ENCODE results near the gene B3GAT3.
"Not testable (repeated sequence)": the region's sequence is repeated elsewhere in the genome, so short reads cannot be mapped to it uniquely, and the experiment has no call there.

Gene B3GAT3
- 25.3 to 39.0 reads per million in 2 donors for total RNA-seq

DNA sequence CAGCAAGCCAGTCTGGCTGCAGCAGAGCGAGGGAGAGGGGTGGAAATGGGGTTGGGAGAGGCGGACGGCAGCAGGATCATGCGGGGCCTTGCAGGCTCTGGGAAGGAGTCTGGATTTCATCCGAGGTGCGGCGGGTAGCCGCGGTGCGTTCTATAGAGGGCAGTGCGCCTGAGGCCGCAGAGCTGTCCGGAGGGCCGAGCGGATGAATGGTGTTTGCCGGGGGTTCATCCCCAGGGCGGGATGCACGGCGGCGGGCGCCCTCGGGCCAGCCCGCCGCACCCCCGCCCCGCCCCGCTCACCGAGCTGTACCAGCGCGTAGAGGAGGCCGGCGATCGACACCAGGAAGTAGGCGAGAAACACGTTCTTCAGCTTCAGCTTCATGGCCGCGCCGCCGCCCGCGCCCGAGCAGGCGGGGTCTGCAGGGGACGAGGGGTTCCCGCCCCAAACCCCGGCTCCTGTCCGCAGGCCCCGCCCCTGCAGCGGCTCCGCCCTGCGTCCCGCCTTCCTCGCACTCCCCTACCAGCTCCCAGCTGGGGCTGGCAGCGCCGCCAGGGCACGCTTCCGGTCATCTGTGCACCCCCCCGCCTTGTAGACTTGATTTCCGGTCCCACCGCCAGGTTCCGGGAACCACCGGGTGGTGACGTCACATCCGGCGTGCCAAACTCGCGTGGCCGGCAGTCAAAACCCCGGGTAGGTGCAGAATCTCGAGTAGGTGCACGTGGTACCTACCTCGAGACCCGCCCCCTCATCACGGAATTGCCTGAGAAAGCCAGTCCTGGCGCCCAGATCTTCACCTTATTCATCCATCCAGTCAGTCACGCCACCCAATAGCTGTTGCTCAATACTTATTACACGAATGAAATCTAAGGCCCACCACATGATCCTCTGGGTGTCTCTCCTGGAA lies at the start of gene B3GAT3:
Gene B3GAT3, minus strand, starts transcription at position 420 of the 904 bp plus-strand sequence. Its CDS starts 39 bp downstream, at position 381.
- DNase-seq = peak; percentile 89 to 98 (median 97)

DNA sequence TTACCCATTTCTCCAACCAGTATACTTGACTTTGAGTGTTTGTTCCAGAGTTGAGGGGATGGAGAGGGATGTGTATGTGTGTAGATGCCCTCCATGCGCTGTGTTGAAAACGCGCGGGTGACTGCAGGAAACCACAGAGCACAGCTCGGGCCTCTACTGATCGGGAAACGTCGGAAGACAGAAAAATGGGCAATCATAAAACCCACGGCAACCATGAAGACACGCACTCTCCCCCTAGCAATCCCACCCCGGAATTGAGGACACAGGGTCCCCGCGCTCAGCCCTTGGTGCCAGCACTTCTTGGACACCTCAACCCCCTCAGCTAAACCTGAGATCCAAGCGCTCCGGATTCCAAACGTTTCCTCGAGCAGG lies 49.4 kb upstream of the B3GAT3 start:
- DNase-seq = peak in 3 of 5 experiments; percentile 27 to 71 (median 50)

DNA sequence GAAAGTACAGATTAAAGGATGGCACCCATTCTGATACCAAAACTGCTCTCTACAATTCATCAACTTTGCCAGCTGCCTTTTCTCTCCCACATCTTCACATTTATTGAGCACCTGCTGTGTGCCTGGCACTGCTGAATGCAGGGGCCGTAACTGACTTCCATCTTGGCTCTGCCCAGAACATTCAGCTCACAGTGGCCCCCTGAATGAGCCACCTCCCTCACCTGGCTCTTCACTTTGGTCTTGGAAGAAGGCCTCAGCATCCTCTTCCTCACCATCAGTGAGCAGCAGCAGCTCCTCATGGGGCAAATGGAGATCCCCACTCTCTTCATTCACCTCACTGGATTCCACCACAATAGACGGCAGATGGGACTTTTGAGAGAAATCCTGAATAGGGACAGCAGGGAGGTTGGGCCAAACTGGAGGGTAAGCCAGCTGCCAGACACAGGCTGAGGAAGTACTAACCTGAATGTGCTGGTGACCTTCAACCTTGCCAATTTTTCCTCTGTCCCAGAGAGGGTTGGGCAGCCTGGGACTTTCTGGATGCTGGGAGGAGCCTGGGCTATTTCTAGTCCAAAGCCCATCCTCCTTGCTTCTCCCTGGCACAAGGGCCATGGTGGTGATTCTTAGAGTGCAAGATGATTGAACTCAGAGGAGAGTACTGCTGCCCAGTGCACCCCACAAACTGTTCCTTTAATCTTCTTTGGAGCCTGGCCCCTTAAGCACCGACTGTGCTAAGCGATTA lies 47.8 kb upstream of the B3GAT3 start:
- DNase-seq = no peak

DNA sequence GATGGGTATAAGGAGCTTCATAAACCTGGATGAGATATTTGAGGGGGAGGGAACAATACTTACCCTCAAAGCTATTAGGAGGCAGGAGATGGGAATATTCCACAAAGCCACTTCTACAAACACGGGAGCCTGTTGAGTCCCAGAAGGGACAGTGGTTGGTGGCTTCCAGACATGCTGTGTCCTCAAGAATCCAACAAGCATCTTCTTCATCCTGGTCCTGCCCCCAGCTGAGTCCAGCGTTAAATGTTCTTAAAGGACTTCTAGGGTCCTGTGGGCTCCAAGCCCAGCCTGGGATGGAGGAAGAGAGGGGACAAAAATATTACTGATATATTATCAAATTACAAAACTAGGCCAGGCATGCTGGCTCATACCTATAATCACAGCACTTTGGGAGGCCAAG lies 45.7 kb upstream of the B3GAT3 start:
- DNase-seq = no peak

DNA sequence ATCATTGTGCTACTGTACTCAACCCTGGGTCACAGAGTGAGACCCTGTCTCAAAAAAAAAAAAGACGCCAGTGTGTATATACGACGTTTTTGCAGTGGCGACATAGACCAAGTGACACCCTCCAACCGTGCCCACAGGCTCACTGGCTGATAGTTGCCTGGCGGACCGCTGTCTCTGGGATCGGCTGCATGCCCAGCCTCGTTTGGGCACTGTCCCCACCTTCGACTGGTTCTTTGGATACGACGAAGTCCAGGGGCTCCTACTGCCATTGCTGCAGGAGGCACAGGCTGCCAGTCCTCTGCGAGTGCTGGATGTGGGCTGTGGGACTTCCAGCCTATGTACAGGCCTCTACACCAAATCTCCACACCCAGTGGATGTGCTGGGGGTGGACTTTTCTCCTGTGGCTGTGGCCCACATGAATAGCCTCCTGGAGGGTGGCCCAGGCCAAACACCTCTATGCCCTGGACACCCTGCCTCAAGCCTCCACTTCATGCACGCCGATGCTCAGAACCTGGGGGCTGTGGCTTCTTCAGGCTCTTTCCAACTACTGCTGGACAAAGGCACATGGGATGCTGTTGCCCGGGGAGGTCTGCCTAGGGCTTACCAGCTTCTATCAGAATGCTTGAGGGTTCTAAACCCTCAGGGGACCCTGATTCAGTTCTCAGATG lies 44.6 kb upstream of the B3GAT3 start:
- DNase-seq = peak in 1 of 5 experiments; percentile 37

DNA sequence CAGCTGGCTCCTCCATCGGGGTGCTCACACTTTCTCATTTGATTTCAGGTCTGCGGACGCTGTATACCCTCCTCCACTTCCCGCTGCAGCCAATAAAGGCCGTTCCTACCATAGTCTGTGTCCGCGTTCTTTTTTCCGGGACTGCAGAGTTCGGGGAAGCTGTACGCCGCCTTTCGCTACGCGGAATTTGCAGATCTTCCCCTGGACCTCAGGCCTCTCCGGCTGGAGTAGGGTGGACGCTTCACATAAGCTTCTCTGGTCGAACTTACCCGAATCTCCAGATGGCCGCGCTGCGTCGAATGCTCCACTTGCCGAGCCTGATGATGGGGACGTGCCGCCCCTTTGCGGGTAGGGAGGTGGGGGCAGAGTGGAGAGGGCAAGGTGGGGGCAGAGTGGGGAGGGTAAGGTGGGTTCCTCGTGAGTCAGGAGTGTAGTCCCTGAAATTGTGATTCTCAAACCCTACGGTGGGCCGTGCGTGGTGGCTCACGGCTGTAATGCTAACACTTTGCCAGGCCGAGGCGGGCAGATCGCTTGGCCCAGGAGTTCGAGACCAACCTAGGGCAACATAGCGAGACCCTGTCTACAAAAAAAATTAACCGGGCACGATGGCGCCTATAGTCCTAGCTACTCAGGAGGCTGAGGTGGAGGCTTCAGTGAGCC lies 43.9 kb upstream of the B3GAT3 start:
- peak; percentile 21 to 78 (median 54) for DNase-seq

DNA sequence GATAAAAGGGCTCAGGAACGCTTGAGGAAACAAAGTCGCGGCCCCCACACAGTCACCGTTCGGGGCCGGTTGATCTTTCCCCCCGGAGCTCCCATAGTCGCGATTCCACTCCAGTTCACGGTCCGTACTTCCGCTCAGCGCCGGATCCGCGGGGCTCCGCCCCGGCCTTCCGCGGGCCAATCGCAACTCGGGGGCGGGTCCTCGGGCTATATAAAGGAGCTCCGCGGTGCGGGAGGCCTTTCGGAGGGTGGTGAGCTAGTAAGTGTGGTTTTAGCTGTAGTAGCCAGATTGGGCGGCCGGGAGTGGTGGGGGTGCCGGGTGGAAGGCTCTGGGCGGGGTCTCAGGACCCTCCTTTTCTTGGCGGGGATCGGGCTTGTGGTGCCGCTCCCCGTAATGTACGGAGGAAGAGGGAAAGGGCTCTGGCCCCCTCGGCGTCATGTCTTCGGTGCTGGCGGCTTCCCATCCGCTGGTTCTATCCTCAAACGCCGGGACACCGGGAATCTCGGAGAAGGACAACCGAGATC lies 43.4 kb upstream of the B3GAT3 start, which contains the start of the genes C11orf98 and CSKMT:
Gene C11orf98, minus strand, starts transcription at position 136 of the 524 bp plus-strand sequence. Its CDS starts 41 bp downstream, at position 95.
Gene CSKMT, plus strand, starts transcription at position 238 of the 524 bp plus-strand sequence. CDS start 568 bp downstream, outside the sequence.
- DNase-seq = peak; percentile 88 to 94 (median 93)

DNA sequence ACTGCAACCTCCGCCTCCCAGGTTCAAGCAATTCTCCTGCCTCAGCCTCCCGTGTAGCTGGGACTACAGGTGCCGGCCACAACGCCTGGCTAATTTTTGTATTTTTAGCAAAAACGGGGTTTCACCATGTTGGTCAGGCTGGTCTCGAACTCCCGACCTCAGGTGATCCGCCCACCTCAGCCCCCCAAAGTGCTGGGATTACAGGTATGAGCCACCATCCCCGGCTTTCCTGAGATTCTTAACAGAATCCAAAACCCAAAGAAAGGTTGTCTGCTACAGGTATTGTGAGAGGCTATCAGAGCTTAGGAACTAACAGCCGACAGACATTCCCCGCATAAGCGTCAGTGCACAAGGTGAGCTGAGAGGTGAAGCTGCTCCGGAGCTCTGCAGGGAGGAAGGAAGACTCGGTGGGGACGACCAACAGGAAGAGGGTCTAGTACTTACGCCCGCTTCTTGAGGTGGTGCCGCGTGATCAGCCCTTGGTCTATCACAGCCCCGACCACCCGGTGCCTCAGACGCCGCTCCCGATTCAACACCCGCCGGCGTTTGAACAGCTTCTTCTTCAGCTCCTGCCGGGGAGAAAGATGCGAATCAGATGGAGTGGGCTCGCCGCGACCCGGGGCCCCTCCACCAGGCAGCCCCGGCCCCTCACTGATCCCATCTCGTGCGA lies 42.8 kb upstream of the B3GAT3 start:
- DNase-seq = peak in 3 of 5 experiments; percentile 28 to 82 (median 33)

DNA sequence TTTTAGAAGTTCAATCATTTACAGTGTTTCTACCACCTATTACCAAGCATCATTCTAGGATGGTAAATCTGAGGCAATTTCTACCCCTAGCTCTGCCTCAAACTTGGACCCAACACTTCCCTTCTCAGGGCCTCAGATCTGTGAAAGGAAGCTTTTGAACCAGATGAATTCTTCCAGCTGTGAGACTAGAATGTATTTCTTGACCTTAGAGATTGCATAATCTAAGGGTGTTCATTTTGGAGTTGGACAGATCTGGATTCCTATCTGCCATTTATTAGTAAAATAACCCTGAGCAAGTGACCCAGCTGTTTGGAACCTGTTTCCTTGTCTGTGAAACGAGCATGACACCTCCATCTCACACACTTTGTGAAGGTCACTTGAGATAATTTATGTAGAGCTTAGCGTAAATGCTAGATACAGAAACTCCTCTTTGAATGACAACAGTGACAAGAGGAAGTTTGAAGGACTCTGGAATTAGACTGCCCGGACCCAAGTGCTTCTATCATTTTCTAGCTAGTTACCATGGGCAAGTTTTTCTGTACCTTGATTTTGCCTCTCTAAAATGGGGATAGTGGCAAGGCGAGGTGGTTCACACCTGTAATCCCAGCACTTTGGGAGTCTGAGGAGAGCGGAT lies 35.1 kb upstream of the B3GAT3 start:
- DNase-seq = no peak

DNA sequence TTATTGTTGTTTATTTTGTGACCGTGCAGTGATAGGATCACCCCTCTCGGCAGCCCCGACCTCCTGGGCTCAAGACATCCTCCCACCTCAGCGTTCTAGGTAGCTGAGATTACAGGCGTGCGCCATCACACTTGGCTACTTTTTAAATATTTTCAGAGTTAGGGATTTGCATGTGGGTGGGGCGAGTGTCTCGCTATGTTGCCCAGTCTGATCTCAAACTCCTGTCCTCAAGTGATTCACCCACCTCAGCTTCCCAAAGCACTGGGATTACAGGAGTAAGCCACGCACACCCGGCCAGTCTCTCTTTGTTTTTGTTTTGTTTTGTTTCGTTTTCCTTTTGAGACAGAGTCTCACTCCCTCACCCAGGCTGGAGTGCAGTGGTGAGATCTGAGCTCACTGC lies 32.5 kb upstream of the B3GAT3 start:
- DNase-seq = no peak

DNA sequence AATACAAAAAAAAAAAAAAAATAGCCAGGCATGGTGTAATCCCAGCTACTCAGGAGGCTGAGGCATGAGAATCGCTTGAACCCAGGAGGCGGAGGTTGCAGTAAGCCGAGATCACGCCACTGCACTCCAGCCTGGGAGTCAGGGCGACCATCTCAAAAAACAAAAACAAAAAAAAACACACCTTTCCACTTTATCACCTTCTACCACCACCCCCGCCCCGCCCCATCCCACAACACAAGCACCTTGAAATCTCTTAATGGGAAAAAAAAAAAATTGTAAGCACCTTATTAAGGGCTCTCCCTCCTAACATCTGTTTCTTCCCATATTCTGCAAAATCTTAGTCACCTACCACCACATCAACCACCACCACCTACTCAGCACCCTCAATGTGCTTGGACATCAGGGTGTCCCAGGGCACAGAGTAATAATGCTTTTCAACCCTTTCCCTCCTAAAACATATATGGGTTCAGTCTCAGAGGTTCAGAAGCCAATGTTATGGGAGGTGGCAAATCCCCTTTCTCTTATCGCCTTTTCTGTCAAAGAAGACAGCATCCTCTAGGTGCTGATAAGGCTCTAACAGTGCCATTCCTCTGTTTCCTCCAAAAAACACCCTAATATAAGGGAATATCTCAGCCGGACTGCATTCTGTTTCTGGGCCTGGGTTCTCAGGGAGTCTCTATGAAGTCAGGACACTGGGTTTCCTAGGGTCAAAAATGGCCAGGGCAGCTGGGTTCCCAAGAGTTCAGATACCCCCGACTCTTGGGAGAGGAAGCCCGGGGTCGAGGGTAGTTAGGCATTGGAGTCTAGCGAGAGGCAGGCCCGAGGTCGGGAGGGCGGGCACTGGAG lies 30.6 kb upstream of the B3GAT3 start:
- DNase-seq = peak in 1 of 5 experiments; percentile 30

DNA sequence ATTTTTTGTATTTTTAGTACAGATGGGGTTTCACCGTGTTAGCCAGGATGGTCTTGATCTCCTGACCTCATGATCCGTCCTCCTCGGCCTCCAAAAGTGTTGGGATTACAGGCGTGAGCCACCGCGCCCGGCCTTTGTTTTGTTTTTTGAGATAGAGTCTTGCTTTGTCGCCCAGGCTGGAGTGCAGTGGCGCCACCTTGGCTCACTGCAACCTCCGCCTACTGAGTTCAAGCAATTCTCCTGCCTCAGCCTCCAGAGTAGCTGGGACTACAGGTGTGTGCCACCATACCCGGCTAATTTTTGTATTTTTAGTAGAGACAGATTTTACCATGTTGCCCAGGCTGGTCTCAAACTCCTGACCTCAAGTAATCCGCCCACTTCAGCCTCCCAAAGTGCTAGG lies 28.5 kb upstream of the B3GAT3 start:
- not testable (repeated sequence) for DNase-seq

DNA sequence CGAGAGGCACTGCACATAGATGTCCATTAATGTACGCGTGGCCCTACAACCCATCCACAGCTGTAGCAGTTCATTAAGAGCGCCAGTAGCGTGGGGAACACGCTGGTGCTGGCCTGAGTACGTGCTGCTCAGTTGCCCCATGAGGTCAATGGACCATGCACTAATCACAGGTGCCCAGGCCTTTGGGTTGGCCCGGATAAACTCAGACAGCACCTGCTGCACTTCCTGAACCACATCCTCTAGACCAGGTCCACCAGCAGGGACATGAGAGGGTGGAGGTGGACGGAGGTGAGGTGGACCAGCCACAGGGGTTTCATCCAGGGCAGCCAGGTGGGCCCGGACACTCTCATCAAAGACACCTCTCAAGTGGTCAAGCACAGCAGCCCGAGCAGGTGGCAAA lies 27.7 kb upstream of the B3GAT3 start:
- no peak for DNase-seq

DNA sequence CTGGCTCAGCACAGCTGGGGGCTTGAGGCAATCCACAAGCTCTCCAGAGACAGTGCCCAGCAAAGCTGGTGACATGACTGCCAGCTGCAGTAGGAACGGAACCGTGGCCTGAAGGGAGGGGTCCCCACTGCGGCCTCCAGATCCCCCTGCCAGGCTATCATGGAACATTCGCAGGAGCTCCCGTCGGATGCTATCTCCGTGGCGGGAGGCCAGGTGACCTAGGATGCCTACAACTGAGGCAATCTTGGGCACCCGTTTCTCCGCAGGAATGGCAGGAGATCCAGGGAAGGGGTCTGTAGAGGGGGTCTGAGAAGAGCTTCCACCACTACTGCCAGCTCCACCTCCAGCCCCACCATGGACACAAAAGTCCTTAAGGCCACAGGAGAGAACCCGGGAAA lies 27.2 kb upstream of the B3GAT3 start:
- DNase-seq = no peak

DNA sequence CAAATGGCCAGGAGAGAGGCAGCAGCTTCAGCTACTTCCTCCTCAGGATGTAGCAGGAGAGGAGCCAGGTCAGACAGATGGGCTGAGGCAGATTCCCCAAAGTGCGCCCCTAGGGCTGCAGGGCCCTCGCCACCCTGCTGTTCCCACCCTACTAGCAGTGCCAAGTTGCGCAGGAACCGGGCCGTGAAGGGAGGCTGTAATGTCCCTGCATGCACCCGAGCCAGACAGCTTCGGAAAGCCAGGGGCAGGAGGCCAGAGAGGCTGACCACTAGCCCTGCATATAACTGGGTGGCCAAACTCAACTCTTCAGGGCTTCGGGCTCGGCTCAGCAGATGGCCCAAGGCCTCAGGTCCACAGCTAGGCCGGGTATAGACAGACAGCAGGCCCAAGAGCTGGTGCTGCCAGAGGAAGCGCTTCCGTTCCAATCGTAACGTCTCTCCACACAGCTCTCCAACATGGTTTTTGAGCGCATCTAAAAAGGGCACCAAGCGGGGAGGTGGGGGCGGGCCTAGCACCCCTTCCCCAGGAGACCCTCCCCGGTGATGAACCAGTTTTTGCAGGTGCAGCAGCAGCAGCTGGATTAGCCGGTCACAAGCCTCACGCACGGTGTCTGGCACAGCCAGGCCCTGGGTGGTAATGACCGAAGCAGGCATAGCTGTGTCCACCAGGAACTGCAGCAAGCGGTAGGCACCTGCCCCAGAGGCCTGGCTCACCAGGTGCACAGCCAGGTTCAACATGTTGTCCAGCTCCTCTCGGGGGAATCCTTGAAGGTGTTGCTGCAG lies 26.6 kb upstream of the B3GAT3 start:
- DNase-seq = no peak

DNA sequence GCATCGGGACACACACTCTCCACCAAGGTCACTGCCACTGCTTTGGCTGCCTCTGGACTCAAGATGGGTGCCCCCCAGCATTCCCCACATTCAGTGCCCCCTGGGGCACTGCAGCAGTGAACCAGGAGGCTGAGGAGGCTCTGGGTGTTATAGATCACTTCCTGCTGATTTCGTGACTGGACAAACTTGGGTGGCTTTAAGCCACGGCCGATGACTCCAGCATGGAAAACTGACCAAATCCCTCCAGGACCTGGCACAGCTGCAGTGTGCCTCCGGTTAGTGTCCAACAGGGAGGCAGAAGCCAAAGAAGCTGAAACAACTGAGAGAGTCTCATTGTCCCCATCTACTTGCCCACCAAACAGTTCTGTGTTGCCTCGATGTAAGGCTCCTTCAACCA lies 25.8 kb upstream of the B3GAT3 start:
- no peak for DNase-seq

DNA sequence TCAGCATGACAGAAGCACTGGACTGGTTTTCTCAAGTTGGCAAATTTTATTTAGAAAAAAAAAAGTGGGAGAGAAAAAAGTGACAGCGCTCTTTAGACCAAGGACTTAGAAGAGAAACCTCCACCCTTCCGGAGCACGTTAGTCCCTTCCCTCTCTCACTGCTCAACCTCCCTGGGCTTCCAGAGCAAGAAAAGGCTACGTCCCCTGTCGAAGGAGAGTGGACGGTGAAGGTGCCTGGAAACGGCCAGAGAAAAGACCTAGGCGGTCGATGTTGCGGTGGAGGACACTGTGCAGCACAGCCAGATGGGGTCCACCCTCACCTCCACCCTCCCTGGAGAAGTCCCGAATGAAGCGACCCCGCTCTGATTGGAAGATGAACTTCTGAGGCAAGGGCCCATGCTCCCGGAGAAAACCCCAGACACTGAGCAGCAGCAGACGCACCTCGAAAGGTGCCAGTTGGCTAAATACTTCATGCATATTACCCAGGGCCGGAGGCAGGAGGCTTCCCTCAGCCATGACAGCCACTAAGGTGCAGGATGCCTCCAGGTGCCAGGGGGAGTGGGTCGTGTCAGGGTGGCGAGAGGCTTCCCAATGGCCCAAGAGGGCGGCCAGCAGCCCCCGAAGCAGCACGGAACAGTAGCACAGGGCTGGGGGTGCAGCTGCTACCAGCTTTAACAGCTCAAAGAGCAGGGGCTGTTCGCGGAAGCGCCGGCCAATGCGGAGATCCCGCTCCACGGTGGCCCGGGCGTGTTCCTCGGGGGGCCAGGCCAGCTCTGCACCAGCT lies 25.2 kb upstream of the B3GAT3 start:
- no peak for DNase-seq

Data from T-helper 2 cell (primary cell).